Lung (tissue), 12 donors: ENCODE data around the gene PDE8B. TPM values are rescaled to one million over a fixed set of nuclear protein-coding genes. Genes with fewer than 3 reads are reported as not detected.

Experiments used
- ATAC-seq: fragments of 200-7000 bp; cut with Tn5 transposase; one replicate; pipeline ENCODE4 v1.9.1; 2020; ENCODE audit warnings: moderate number of reproducible peaks; ENCODE audit not compliant: insufficient read depth, low FRiP score
- DNase-seq, 3 donors: peaks; one replicate each; pipeline ENCODE4 v3.0.0-alpha.2; 2013 to 2017
- H3K27ac ChIP-seq, 2 donors: one replicate each; pipeline ENCODE4 v1.5.1; 2013; ENCODE audit warnings: mild to moderate bottlenecking in 2 of 2, moderate library complexity in 2 of 2, control low read depth in 1 of 2, inconsistent platforms in 1 of 2, low read depth in 1 of 2, low read length in 1 of 2
- H3K27me3 ChIP-seq, 3 donors: one replicate each; pipeline ENCODE4 v1.5.1; 2013; ENCODE audit warnings: low read length in 2 of 3; ENCODE audit not compliant: control insufficient read depth in 3 of 3, insufficient read depth in 3 of 3
- H3K36me3 ChIP-seq, 4 donors: one replicate each; pipeline ENCODE4 v1.5.1; 2013; ENCODE audit warnings: low read length in 4 of 4, mild to moderate bottlenecking in 1 of 4, moderate library complexity in 1 of 4; ENCODE audit not compliant: control insufficient read depth in 4 of 4, insufficient read depth in 4 of 4
- H3K4me1 ChIP-seq, 5 donors: one replicate each; pipeline ENCODE4 v1.5.1; 2013; ENCODE audit warnings: low read length in 5 of 5, mild to moderate bottlenecking in 2 of 5, moderate library complexity in 1 of 5; ENCODE audit not compliant: control insufficient read depth in 5 of 5, insufficient read depth in 5 of 5
- H3K4me3 ChIP-seq: one replicate; pipeline ENCODE4 v1.5.1; 2013; ENCODE audit warnings: mild to moderate bottlenecking, control low read depth, moderate library complexity
- H3K9ac ChIP-seq, 2 donors: one replicate each; pipeline ENCODE4 v1.5.1; 2013; ENCODE audit warnings: low read length in 2 of 2, control low read depth in 1 of 2; ENCODE audit not compliant: insufficient read depth in 1 of 2
- H3K9me3 ChIP-seq, 4 donors: one replicate each; pipeline ENCODE4 v1.5.1; 2013; ENCODE audit warnings: low read length in 3 of 4, mild to moderate bottlenecking in 1 of 4, moderate library complexity in 1 of 4; ENCODE audit not compliant: control insufficient read depth in 4 of 4, insufficient read depth in 3 of 4
- CTCF ChIP-seq: IDR thresholded peaks from 2 replicates; pipeline ENCODE4 v1.5.1; 2012; ENCODE audit warnings: mild to moderate bottlenecking; ENCODE audit errors: control extremely low read depth, extremely low read depth
- WGBS, 2 donors: extraction: QIAGEN DNeasy Blood & Tissue Kit; methylation state at CpG; one replicate each; pipeline ENCODE4 v1.1.7; 2013; 5-methylcytosine and 5-hydroxymethylcytosine counted together
- polyA plus RNA-seq, 2 donors: library from polyadenylated mRNA; stranded (reverse); fragments of 200-250 nt; gene quantifications; one replicate each; pipeline ENCODE4 v1.2.1, GENCODE V29; 2013
- total RNA-seq, 2 donors: library from RNA; depleted of rRNA in 1 of 2; stranded (reverse); fragments of >200 nt in 1 of 2; gene quantifications; one replicate each; pipeline ENCODE4 v1.2.1, GENCODE V29; 2014 to 2021
- donor health status: control.
- donor health status: control.
- donor health status: Bipolar disorder and iron deficiency.
- donor health status: healthy.
- donor health status: DM: yes; HTN: yes; CAD: no.

The PDE8B gene
- total and polyA plus RNA-seq, 4 donors, result 1.6 to 10.6 (median 2.1) TPM

GRCh38 chr5:77192441-77193050 lies 17.9 kb upstream of the PDE8B start:
- 63 to 87% methylated on average over 2 of the region's 2 CpGs for WGBS, 2 donors
- Histone ChIP-seq H3K27me3 (peaks cover 0 to 2% (median 0%) of the 10 kb centered on the region in 3 donors), H3K4me3 (no peak overlapping the region), H3K27ac (no peak overlapping the region), H3K4me1 (no peaks in the 10 kb centered on the region), H3K9ac (no peak overlapping the region), H3K36me3 (no peaks in the 10 kb centered on the region), H3K9me3 (no peaks in the 10 kb centered on the region)
- no peak for DNase-seq
- ATAC-seq, result no peak
- TF ChIP-seq CTCF, result no peak

- no peaks in the 10 kb centered on the region for H3K9me3 ChIP-seq
- no peak for TF ChIP-seq CTCF
- no peaks in the 10 kb centered on the region for H3K36me3 ChIP-seq
- H3K4me1 ChIP-seq, result no peaks in the 10 kb centered on the region
- H3K27me3 ChIP-seq, result peaks cover 0 to 2% (median 0%) of the 10 kb centered on the region in 3 donors
- ATAC-seq, result no peak
- no peak overlapping the region for H3K27ac ChIP-seq
- DNase-seq, result no peak
- H3K4me3 ChIP-seq, result no peak overlapping the region
- H3K9ac ChIP-seq, result no peak overlapping the region
Observed at GRCh38 chr5:77194762-77195161, 15.7 kb upstream of the PDE8B start.

GRCh38 chr5:77197840-77198554 lies 12.5 kb upstream of the PDE8B start:
- no peak for TF ChIP-seq CTCF
- H3K36me3 ChIP-seq, result no peaks in the 10 kb centered on the region
- H3K9ac ChIP-seq, result no peak overlapping the region
- no peaks in the 10 kb centered on the region for H3K9me3 ChIP-seq
- H3K4me3 ChIP-seq, result no peak overlapping the region
- peaks cover 0 to 2% (median 0%) of the 10 kb centered on the region in 3 donors for H3K27me3 ChIP-seq
- ATAC-seq, result no peak
- no peak for DNase-seq
- WGBS, 2 donors, result 43 to 65% methylated on average over 2 of the region's 2 CpGs
- no peak overlapping the region for H3K27ac ChIP-seq
- no peaks in the 10 kb centered on the region for H3K4me1 ChIP-seq

GRCh38 chr5:77200663-77201062 lies 9.8 kb upstream of the PDE8B start:
- H3K9me3 ChIP-seq, result no peaks in the 10 kb centered on the region
- H3K27ac ChIP-seq, result no peak overlapping the region
- TF ChIP-seq CTCF, result no peak
- DNase-seq (no peak), ATAC-seq (no peak)
- H3K4me3 ChIP-seq, result no peak overlapping the region
- H3K9ac ChIP-seq, result no peak overlapping the region
- no peaks in the 10 kb centered on the region for H3K36me3 ChIP-seq
- peaks cover 0 to 2% (median 0%) of the 10 kb centered on the region in 3 donors for H3K27me3 ChIP-seq
- H3K4me1 ChIP-seq, result no peaks in the 10 kb centered on the region
- WGBS, 2 donors, result 93 to 100% methylated on average over 1 of the region's 1 CpG
